Vagina (tissue), 2 donors: ENCODE data around the gene CDH4. TPM values are rescaled to one million over a fixed set of nuclear protein-coding genes. Genes with fewer than 3 reads are reported as not detected.

Experiments used
- DNase-seq, 2 donors: peaks; one replicate each; pipeline ENCODE4 v3.0.0-alpha.2; 2017; ENCODE audit errors: extremely low spot score in 2 of 2
- H3K27ac ChIP-seq: fragments of 200-600 bp; sonication (generic); one replicate; pipeline ENCODE4 v1.5.1; 2019
- H3K27me3 ChIP-seq: fragments of 200-600 bp; sonication (generic); one replicate; pipeline ENCODE4 v1.5.1; 2019
- H3K36me3 ChIP-seq, 2 donors: fragments of 200-600 bp; sonication (generic); one replicate each; pipeline ENCODE4 v1.5.1; 2017 to 2019
- H3K4me1 ChIP-seq: fragments of 200-600 bp; sonication (generic); one replicate; pipeline ENCODE4 v1.5.1; 2019
- H3K4me3 ChIP-seq, 2 donors: fragments of 200-600 bp; sonication (generic); 1 replicate in 1 of 2; 2 replicates in 1 of 2; pipeline ENCODE4 v1.5.1; 2016 to 2019
- H3K9me3 ChIP-seq: fragments of 200-600 bp; sonication (generic); one replicate; pipeline ENCODE4 v1.5.1; 2019
- CTCF ChIP-seq, 3 experiments: fragments of 450-650 bp in 2 of 3; fragments of 200-600 bp in 1 of 3; sonication (generic) in 1 of 3; IDR thresholded peaks; one replicate each; pipeline ENCODE4 v1.5.1; 2017 to 2019; ENCODE audit warnings: antibody characterized with exemption in 3 of 3, mild to moderate bottlenecking in 2 of 3, moderate library complexity in 2 of 3
- POLR2A ChIP-seq, 2 donors: fragments of 450-650 bp; IDR thresholded peaks; one replicate each; pipeline ENCODE4 v1.6.1; 2017; ENCODE audit warnings: antibody characterized with exemption in 2 of 2, mild to moderate bottlenecking in 2 of 2, moderate library complexity in 2 of 2
- POLR2AphosphoS5 ChIP-seq, 2 donors: sonication (generic); formaldehyde crosslinking; IDR thresholded peaks; one replicate each; pipeline ENCODE4 v1.9.0; 2017; ENCODE audit warnings: antibody characterized with exemption in 2 of 2, mild to moderate bottlenecking in 2 of 2, low read depth in 1 of 2; ENCODE audit not compliant: insufficient read depth in 1 of 2
- intact Hi-C: fragments of 100-400 bp; cut with DNase I; formaldehyde crosslinking; loops from one replicate; pipeline ENCODE4 v1.15.1; 2023
- total RNA-seq: library from RNA; depleted of rRNA; stranded (reverse); fragments of >200 nt; gene quantifications from one replicate; pipeline ENCODE4 v1.2.3, GENCODE V29; 2016

Gene CDH4
- total RNA-seq, 1 donor from 2014 or later, result 0.25 TPM

- TF ChIP-seq POLR2A (IDR thresholded peaks at IDR 0.05), result no peak
- no peak for TF ChIP-seq CTCF (IDR thresholded peaks at IDR 0.05)
- TF ChIP-seq POLR2AphosphoS5 (IDR thresholded peaks at IDR 0.05; ENCODE audit: insufficient read depth in 1 of 2, low read depth in 1 of 2), result no peak
- H3K4me1 ChIP-seq, result no peaks in the 10 kb centered on the region
- no peak overlapping the region for H3K27ac ChIP-seq
- DNase-seq, result no peak
- no peaks in the 10 kb centered on the region for H3K27me3 ChIP-seq
- H3K4me3 ChIP-seq, result no peak overlapping the region
- no peaks in the 10 kb centered on the region for H3K36me3 ChIP-seq
- H3K9me3 ChIP-seq, result no peaks in the 10 kb centered on the region
- intact Hi-C loops, result no loop called here
Observed at GRCh38 chr20:61217848-61218247, 34.2 kb upstream of the CDH4 start.

GRCh38 chr20:61219021-61219431 lies 33.0 kb upstream of the CDH4 start:
- Histone ChIP-seq H3K4me3 (no peak overlapping the region), H3K27me3 (no peaks in the 10 kb centered on the region), H3K9me3 (no peaks in the 10 kb centered on the region), H3K36me3 (no peaks in the 10 kb centered on the region), H3K4me1 (no peaks in the 10 kb centered on the region), H3K27ac (no peak overlapping the region)
- TF ChIP-seq POLR2AphosphoS5 (IDR thresholded peaks at IDR 0.05; ENCODE audit: insufficient read depth in 1 of 2, low read depth in 1 of 2), result no peak
- TF ChIP-seq POLR2A (IDR thresholded peaks at IDR 0.05), result no peak
- intact Hi-C loops, result no loop called here
- no peak for DNase-seq

- Histone ChIP-seq H3K27ac (no peak overlapping the region), H3K9me3 (no peaks in the 10 kb centered on the region), H3K36me3 (no peaks in the 10 kb centered on the region), H3K4me1 (no peaks in the 10 kb centered on the region), H3K27me3 (no peaks in the 10 kb centered on the region), H3K4me3 (no peak overlapping the region)
- intact Hi-C loops, result no loop called here
- TF ChIP-seq CTCF (IDR thresholded peaks at IDR 0.05), result no peak
- TF ChIP-seq POLR2AphosphoS5 (IDR thresholded peaks at IDR 0.05; ENCODE audit: insufficient read depth in 1 of 2, low read depth in 1 of 2), result no peak
- TF ChIP-seq POLR2A (IDR thresholded peaks at IDR 0.05), result no peak
- DNase-seq, result no peak
Observed at GRCh38 chr20:61220131-61220530, 31.9 kb upstream of the CDH4 start.

GRCh38 chr20:61220626-61221325 lies 31.3 kb upstream of the CDH4 start:
- TF ChIP-seq POLR2A (IDR thresholded peaks at IDR 0.05), result no peak
- TF ChIP-seq POLR2AphosphoS5 (IDR thresholded peaks at IDR 0.05; ENCODE audit: insufficient read depth in 1 of 2, low read depth in 1 of 2), result no peak
- no peak for TF ChIP-seq CTCF (IDR thresholded peaks at IDR 0.05)
- Histone ChIP-seq H3K4me1 (no peaks in the 10 kb centered on the region), H3K9me3 (no peaks in the 10 kb centered on the region), H3K27me3 (no peaks in the 10 kb centered on the region), H3K36me3 (no peaks in the 10 kb centered on the region), H3K4me3 (no peak overlapping the region), H3K27ac (no peak overlapping the region)
- intact Hi-C loops, result no loop called here
- DNase-seq, result no peak

GRCh38 chr20:61222699-61223098 lies 29.4 kb upstream of the CDH4 start:
- Histone ChIP-seq H3K27me3 (no peaks in the 10 kb centered on the region), H3K4me3 (no peak overlapping the region), H3K36me3 (no peaks in the 10 kb centered on the region), H3K27ac (no peak overlapping the region), H3K9me3 (no peaks in the 10 kb centered on the region), H3K4me1 (no peaks in the 10 kb centered on the region)
- no peak for DNase-seq
- no peak for TF ChIP-seq POLR2A (IDR thresholded peaks at IDR 0.05)
- no peak for TF ChIP-seq POLR2AphosphoS5 (IDR thresholded peaks at IDR 0.05; ENCODE audit: insufficient read depth in 1 of 2, low read depth in 1 of 2)
- no peak for TF ChIP-seq CTCF (IDR thresholded peaks at IDR 0.05)
- intact Hi-C loops, result no loop called here
